PFSK-1 (cell line): ENCODE measurements around the gene ARPC5.

Experiments used
- FOXP2 ChIP-seq: optimal IDR thresholded peaks from 2 replicates; pipeline ENCODE3; 2011; ENCODE audit warnings: borderline replicate concordance, control low read depth, inconsistent platforms; ENCODE audit not compliant: insufficient read depth; ENCODE audit errors: extremely low read length, extremely low read depth
- POLR2AphosphoS5 ChIP-seq: IDR thresholded peaks from 2 replicates; pipeline ENCODE4 v1.6.1; 2012; ENCODE audit warnings: low read depth, mild to moderate bottlenecking, control low read depth, low read length, moderate library complexity
- SIN3A ChIP-seq: IDR thresholded peaks from 2 replicates; pipeline ENCODE4 v1.6.1; 2012; ENCODE audit warnings: mild to moderate bottlenecking, low read length, moderate library complexity, borderline replicate concordance; ENCODE audit not compliant: insufficient read depth
- TAF1 ChIP-seq: IDR thresholded peaks from 2 replicates; pipeline ENCODE4 v1.6.1; 2012; ENCODE audit warnings: low read length, control low read depth, borderline replicate concordance; ENCODE audit not compliant: insufficient read depth
- TF ChIP-seq, protein P1 (sequence below), 2 experiments: IDR thresholded peaks; 2 replicates each; pipeline versions ENCODE4 v1.6.1 to v1.8.0; 2011 to 2012; ENCODE audit warnings: low read depth in 2 of 2, low read length in 2 of 2, control low read depth in 1 of 2, inconsistent platforms in 1 of 2, mild to moderate bottlenecking in 1 of 2, moderate library complexity in 1 of 2; ENCODE audit not compliant: insufficient read depth in 1 of 2

ARPC5 gene

GRCh38 chr1:183577897-183578465 lies 57.6 kb downstream of the ARPC5 start:
- TF ChIP-seq TAF1 (no peak), SIN3A (no peak), FOXP2 (no peak), POLR2AphosphoS5 (no peak)
- TF ChIP-seq, protein P1, sequence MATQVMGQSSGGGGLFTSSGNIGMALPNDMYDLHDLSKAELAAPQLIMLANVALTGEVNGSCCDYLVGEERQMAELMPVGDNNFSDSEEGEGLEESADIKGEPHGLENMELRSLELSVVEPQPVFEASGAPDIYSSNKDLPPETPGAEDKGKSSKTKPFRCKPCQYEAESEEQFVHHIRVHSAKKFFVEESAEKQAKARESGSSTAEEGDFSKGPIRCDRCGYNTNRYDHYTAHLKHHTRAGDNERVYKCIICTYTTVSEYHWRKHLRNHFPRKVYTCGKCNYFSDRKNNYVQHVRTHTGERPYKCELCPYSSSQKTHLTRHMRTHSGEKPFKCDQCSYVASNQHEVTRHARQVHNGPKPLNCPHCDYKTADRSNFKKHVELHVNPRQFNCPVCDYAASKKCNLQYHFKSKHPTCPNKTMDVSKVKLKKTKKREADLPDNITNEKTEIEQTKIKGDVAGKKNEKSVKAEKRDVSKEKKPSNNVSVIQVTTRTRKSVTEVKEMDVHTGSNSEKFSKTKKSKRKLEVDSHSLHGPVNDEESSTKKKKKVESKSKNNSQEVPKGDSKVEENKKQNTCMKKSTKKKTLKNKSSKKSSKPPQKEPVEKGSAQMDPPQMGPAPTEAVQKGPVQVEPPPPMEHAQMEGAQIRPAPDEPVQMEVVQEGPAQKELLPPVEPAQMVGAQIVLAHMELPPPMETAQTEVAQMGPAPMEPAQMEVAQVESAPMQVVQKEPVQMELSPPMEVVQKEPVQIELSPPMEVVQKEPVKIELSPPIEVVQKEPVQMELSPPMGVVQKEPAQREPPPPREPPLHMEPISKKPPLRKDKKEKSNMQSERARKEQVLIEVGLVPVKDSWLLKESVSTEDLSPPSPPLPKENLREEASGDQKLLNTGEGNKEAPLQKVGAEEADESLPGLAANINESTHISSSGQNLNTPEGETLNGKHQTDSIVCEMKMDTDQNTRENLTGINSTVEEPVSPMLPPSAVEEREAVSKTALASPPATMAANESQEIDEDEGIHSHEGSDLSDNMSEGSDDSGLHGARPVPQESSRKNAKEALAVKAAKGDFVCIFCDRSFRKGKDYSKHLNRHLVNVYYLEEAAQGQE (IDR thresholded peaks at IDR 0.05; ENCODE audit: insufficient read depth in 1 of 2, low read depth in 2 of 2, low read length in 2 of 2) = no peak

- TF ChIP-seq TAF1 (no peak), POLR2AphosphoS5 (no peak), FOXP2 (no peak), SIN3A (no peak)
- TF ChIP-seq, protein P1 (IDR thresholded peaks at IDR 0.05; ENCODE audit: insufficient read depth in 1 of 2, low read depth in 2 of 2, low read length in 2 of 2) = no peak
Measured at GRCh38 chr1:183576537-183576936, 59.0 kb downstream of the ARPC5 start.

- no peak for TF ChIP-seq SIN3A
- TF ChIP-seq FOXP2 = no peak
- TF ChIP-seq TAF1 = no peak
Measured at GRCh38 chr1:183575606-183576005, 60.0 kb downstream of the ARPC5 start.

DNA sequence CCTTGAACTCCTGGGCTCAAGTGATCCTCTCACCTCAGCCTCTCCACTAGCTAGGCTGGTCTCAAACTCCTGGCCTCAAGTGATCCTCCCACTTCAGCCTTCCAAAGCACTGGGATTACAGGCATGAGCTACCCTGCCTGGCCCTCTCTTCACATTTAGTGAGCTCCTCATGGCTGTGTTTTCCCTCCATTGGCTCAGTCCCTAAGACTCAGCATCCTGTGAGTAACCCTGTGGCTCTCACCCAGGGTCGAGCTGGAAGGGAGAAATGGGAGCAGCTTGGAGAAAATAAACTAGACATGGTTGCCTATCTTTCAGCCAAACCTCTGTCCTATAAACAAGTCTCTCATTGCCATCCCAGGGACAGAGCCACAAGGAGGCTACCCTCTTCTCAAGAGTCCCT lies 62.9 kb downstream of the ARPC5 start:
- TF ChIP-seq SIN3A (no peak), POLR2AphosphoS5 (no peak), TAF1 (no peak), FOXP2 (no peak)
- TF ChIP-seq, protein P1 (IDR thresholded peaks at IDR 0.05; ENCODE audit: insufficient read depth in 1 of 2, low read depth in 2 of 2, low read length in 2 of 2) = no peak

DNA sequence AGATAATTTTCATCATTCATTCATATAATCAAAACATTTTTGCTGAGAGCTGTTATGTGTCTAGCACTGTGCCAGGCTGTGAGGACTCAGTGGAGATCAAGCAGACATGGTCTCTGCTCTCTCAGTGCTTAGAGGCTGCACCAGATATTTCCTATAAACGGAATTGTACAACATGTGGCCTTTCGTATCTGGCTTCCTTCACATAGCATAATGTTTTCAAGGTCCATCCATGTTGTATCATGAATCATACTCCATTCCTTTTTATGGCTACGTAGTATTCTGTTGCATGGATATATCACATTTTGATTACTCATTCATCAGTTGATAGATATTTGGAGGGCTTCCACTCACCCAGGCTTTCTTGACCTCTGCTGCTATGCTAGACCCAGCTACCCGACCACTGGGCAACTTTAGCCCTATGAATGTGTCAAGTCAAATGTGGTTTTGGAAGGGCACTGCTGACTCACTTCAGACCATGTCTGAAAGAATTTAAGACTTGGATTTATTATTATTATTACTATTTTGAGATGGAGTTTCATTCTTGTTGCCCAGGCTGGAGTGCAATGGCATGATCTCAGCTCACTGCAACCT lies 63.8 kb downstream of the ARPC5 start:
- TF ChIP-seq FOXP2 (no peak), TAF1 (no peak)
- TF ChIP-seq, protein P1 (IDR thresholded peaks at IDR 0.05; ENCODE audit: insufficient read depth in 1 of 2, low read depth in 2 of 2, low read length in 2 of 2) = no peak
